ENCODE data around the gene FAR1.

DNA sequence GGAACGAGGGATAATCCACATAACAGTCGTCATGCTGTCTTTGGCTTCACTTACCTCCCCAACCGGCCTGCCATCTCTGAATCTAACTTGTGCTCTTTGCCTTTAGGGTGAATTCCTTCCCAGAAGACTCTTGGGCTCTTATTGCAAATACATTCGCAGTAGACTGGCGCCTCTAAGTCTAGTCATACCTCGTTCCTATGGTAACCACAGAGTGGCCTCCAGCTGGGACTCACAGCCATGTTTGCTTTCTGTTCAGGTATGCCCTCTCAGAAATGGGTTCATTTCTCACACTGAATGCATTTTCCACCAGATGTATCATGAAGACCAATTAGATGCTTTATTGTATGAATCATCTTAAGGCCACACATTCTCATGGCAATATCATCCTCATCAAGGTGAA, 112.7 kb downstream of the FAR1 start:
- no peak for TF ChIP-seq EZH2phosphoT487 (IDR thresholded peaks at IDR 0.05; ENCODE audit: borderline replicate concordance, low read length)
- TF ChIP-seq, protein P1, sequence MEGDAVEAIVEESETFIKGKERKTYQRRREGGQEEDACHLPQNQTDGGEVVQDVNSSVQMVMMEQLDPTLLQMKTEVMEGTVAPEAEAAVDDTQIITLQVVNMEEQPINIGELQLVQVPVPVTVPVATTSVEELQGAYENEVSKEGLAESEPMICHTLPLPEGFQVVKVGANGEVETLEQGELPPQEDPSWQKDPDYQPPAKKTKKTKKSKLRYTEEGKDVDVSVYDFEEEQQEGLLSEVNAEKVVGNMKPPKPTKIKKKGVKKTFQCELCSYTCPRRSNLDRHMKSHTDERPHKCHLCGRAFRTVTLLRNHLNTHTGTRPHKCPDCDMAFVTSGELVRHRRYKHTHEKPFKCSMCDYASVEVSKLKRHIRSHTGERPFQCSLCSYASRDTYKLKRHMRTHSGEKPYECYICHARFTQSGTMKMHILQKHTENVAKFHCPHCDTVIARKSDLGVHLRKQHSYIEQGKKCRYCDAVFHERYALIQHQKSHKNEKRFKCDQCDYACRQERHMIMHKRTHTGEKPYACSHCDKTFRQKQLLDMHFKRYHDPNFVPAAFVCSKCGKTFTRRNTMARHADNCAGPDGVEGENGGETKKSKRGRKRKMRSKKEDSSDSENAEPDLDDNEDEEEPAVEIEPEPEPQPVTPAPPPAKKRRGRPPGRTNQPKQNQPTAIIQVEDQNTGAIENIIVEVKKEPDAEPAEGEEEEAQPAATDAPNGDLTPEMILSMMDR (IDR thresholded peaks at IDR 0.05; ENCODE audit: low read depth, low read length, poor library complexity, severe bottlenecking) = no peak
